ENCODE data around the gene COL21A1.

Gene COL21A1

DNA sequence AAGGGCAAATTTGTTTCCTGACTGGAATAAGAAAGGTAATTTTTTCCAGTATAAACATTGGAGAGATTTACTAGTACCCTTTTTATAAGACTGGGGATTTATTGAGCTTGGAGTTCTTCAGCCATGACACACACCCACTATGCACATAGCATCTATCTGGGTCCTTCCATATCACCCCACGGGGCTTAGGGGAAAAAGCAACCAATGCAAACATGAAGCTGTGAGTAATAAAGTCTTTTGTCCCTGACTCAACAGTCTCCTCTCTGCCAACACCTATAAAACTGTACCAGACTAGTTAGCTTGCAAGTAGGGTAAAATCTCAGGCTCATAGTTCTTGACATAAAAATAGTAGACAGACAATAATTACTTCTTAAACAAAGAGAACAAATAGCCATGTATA is 23.4 kb downstream of the COL21A1 start:
- Histone ChIP-seq H3K9ac (ENCODE audit: low read depth, low read length) (no peak overlapping the region), H3K36me3 (ENCODE audit: insufficient read depth, low read length) (no peaks in the 10 kb centered on the region), H3K9me3 (ENCODE audit: insufficient read depth, low read depth, low read length) (no peaks in the 10 kb centered on the region), H3K4me3 (ENCODE audit: low read length) (no peak overlapping the region), H3K4me1 (ENCODE audit: insufficient read depth, low read length) (no peaks in the 10 kb centered on the region), H3K27ac (ENCODE audit: low read depth, low read length) (no peak overlapping the region), H3K27me3 (ENCODE audit: insufficient read depth, low read length) (no peaks in the 10 kb centered on the region)
- 100% methylated on average over 1 of the region's 1 CpG for WGBS

DNA sequence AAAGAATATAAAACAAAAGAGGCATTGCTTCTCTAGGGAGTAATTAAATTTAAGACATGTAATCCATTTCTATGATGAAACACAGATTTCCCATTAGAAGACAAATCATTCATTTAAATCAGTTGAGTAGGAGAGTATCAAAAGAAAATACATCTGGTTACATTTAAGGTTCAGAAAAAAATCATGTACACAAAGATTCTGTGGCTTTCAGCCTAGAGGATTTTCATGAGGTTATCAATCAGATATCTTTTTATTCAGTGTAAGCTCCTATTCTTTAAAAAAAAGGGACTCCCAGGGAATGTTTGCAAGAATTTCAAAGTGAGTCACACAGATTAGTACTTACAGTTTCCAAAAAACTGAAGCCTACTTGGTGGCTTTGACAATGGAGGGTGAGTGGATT is 24.9 kb downstream of the COL21A1 start:
- H3K4me1 ChIP-seq (ENCODE audit: insufficient read depth, low read length) = no peaks in the 10 kb centered on the region
- H3K27ac ChIP-seq (ENCODE audit: low read depth, low read length) = no peak overlapping the region
- no peak overlapping the region for H3K9ac ChIP-seq (ENCODE audit: low read depth, low read length)
- no peaks in the 10 kb centered on the region for H3K36me3 ChIP-seq (ENCODE audit: insufficient read depth, low read length)
- H3K27me3 ChIP-seq (ENCODE audit: insufficient read depth, low read length) = no peaks in the 10 kb centered on the region
- no peaks in the 10 kb centered on the region for H3K9me3 ChIP-seq (ENCODE audit: insufficient read depth, low read depth, low read length)
- H3K4me3 ChIP-seq (ENCODE audit: low read length) = no peak overlapping the region

DNA sequence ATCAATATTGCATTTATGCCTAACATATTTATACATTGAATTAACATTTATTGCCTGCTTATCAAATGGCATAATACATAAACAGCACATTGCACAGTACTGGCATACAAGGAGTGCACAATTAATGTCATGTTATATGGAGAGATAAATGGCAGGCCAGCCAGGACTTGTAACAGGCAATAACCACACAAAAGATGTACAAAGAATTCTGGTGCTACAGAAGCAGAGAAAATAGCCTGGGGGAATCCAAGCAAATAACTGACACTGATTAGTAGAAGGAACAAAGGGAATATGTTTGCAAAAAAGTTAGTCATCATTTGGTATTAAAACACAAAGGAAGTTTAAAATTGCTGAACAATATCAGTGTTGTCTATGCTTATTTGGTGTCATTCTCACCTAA is 27.3 kb downstream of the COL21A1 start:
- H3K36me3 ChIP-seq (ENCODE audit: insufficient read depth, low read length) = no peaks in the 10 kb centered on the region
- no peak overlapping the region for H3K4me3 ChIP-seq (ENCODE audit: low read length)
- no peaks in the 10 kb centered on the region for H3K9me3 ChIP-seq (ENCODE audit: insufficient read depth, low read depth, low read length)
- H3K9ac ChIP-seq (ENCODE audit: low read depth, low read length) = no peak overlapping the region
- no peak overlapping the region for H3K27ac ChIP-seq (ENCODE audit: low read depth, low read length)
- H3K4me1 ChIP-seq (ENCODE audit: insufficient read depth, low read length) = no peaks in the 10 kb centered on the region
- no peaks in the 10 kb centered on the region for H3K27me3 ChIP-seq (ENCODE audit: insufficient read depth, low read length)

- Histone ChIP-seq H3K4me3 (ENCODE audit: low read length) (no peak overlapping the region), H3K36me3 (ENCODE audit: insufficient read depth, low read length) (no peaks in the 10 kb centered on the region), H3K9me3 (ENCODE audit: insufficient read depth, low read depth, low read length) (no peaks in the 10 kb centered on the region), H3K9ac (ENCODE audit: low read depth, low read length) (no peak overlapping the region), H3K4me1 (ENCODE audit: insufficient read depth, low read length) (no peaks in the 10 kb centered on the region), H3K27ac (ENCODE audit: low read depth, low read length) (no peak overlapping the region), H3K27me3 (ENCODE audit: insufficient read depth, low read length) (no peaks in the 10 kb centered on the region)
- WGBS = 90% methylated on average over 3 of the region's 3 CpGs
Measured at GRCh38 chr6:56214703-56215101, 32.7 kb downstream of the COL21A1 start.

- Histone ChIP-seq H3K27me3 (ENCODE audit: insufficient read depth, low read length) (no peaks in the 10 kb centered on the region), H3K4me3 (ENCODE audit: low read length) (no peak overlapping the region), H3K9ac (ENCODE audit: low read depth, low read length) (no peak overlapping the region), H3K9me3 (ENCODE audit: insufficient read depth, low read depth, low read length) (no peaks in the 10 kb centered on the region), H3K4me1 (ENCODE audit: insufficient read depth, low read length) (no peaks in the 10 kb centered on the region), H3K27ac (ENCODE audit: low read depth, low read length) (no peak overlapping the region), H3K36me3 (ENCODE audit: insufficient read depth, low read length) (no peaks in the 10 kb centered on the region)
Measured at GRCh38 chr6:56214041-56214702, 33.2 kb downstream of the COL21A1 start.

GRCh38 chr6:56211724-56212123 is 35.7 kb downstream of the COL21A1 start:
- no peak overlapping the region for H3K9ac ChIP-seq (ENCODE audit: low read depth, low read length)
- no peak overlapping the region for H3K4me3 ChIP-seq (ENCODE audit: low read length)
- no peaks in the 10 kb centered on the region for H3K36me3 ChIP-seq (ENCODE audit: insufficient read depth, low read length)
- H3K27me3 ChIP-seq (ENCODE audit: insufficient read depth, low read length) = no peaks in the 10 kb centered on the region
- no peaks in the 10 kb centered on the region for H3K9me3 ChIP-seq (ENCODE audit: insufficient read depth, low read depth, low read length)
- H3K27ac ChIP-seq (ENCODE audit: low read depth, low read length) = no peak overlapping the region
- no CpG with 5 or more reads among the region's 2 CpGs for WGBS
- no peaks in the 10 kb centered on the region for H3K4me1 ChIP-seq (ENCODE audit: insufficient read depth, low read length)

DNA sequence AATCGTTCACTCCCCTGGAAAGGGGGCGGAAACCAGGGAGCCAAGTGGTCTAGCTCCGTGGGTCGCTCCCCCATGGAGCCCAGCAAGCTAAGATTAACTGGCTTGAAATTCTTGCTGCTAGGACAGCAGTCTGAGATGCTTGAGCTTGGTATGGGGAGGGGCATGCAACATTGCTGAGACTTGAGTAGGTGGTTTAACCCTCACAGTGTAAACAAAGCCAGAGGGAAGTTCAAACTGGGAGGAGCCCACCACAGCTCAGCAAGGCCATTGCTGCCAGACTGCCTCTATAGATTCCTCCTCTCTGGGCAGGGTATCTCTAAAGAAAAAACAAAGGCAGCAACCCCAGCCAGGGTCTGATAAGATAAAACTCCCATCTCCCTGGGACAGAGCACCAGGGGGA is 43.2 kb downstream of the COL21A1 start:
- no peaks in the 10 kb centered on the region for H3K9me3 ChIP-seq (ENCODE audit: insufficient read depth, low read depth, low read length)
- 85% methylated on average over 4 of the region's 4 CpGs for WGBS
- no peaks in the 10 kb centered on the region for H3K4me1 ChIP-seq (ENCODE audit: insufficient read depth, low read length)

DNA sequence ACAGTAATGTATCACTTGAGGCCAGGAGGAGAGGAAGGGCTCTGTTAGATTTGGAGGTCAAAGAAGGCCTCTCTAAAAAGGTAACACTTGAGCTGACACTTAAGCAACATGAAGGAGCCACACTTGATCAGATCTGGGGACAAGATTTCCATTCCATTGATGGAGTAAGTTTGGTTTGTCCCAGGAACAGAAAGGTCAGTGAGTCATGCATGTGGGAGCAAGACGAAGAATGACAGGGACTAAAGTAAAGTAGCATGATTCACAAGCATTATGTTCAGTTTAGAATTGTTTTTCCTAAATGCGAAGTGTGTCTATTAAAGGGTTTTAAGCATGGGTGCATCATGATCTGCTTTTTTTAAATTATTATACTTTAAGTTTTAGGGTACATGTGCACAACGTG is 47.4 kb downstream of the COL21A1 start:
- Histone ChIP-seq H3K36me3 (ENCODE audit: insufficient read depth, low read length) (no peaks in the 10 kb centered on the region), H3K27ac (ENCODE audit: low read depth, low read length) (no peak overlapping the region), H3K9me3 (ENCODE audit: insufficient read depth, low read depth, low read length) (no peaks in the 10 kb centered on the region), H3K4me1 (ENCODE audit: insufficient read depth, low read length) (no peaks in the 10 kb centered on the region), H3K4me3 (ENCODE audit: low read length) (no peak overlapping the region), H3K9ac (ENCODE audit: low read depth, low read length) (no peak overlapping the region), H3K27me3 (ENCODE audit: insufficient read depth, low read length) (no peaks in the 10 kb centered on the region)
- 96% methylated on average over 2 of the region's 3 CpGs for WGBS

More for the DNA sequence above, 43.2 kb downstream of the COL21A1 start:
- H3K36me3 ChIP-seq (ENCODE audit: insufficient read depth, low read length) = no peaks in the 10 kb centered on the region
- H3K4me3 ChIP-seq (ENCODE audit: low read length) = no peak overlapping the region
- no peak overlapping the region for H3K9ac ChIP-seq (ENCODE audit: low read depth, low read length)
- no peak overlapping the region for H3K27ac ChIP-seq (ENCODE audit: low read depth, low read length)
- no peaks in the 10 kb centered on the region for H3K27me3 ChIP-seq (ENCODE audit: insufficient read depth, low read length)

DNA sequence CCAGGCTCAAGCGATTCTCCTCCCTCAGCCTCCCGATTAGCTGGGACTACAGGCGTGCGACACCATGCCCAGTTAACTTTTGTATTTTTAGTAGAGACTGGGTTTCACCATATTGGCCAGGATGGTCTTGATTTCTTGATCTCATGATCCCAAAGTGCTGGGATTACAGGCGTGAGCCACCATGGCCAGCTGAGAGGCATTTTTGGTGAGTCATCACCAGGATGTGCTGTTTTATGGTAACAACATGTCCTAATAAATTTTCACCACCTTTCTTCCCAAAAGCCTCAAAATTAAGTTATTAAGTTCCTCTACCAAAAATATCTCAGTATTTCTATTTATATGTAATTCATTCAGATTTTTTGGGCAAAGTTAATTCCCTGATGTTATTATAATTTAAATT is 53.5 kb downstream of the COL21A1 start:
- 97% methylated on average over 5 of the region's 5 CpGs for WGBS
- H3K36me3 ChIP-seq (ENCODE audit: insufficient read depth, low read length) = no peaks in the 10 kb centered on the region
- no peak overlapping the region for H3K4me3 ChIP-seq (ENCODE audit: low read length)
- H3K9me3 ChIP-seq (ENCODE audit: insufficient read depth, low read depth, low read length) = no peaks in the 10 kb centered on the region
- no peak overlapping the region for H3K27ac ChIP-seq (ENCODE audit: low read depth, low read length)
- no peak overlapping the region for H3K9ac ChIP-seq (ENCODE audit: low read depth, low read length)
- no peaks in the 10 kb centered on the region for H3K4me1 ChIP-seq (ENCODE audit: insufficient read depth, low read length)
- H3K27me3 ChIP-seq (ENCODE audit: insufficient read depth, low read length) = no peaks in the 10 kb centered on the region

GRCh38 chr6:56188429-56188828 is 59.0 kb downstream of the COL21A1 start:
- H3K4me1 ChIP-seq (ENCODE audit: insufficient read depth, low read length) = no peaks in the 10 kb centered on the region; the same call in 1 of the 2 replicates
- H3K9ac ChIP-seq (ENCODE audit: low read depth, low read length) = no peak overlapping the region
- H3K36me3 ChIP-seq (ENCODE audit: insufficient read depth, low read length) = no peaks in the 10 kb centered on the region
- no peak overlapping the region for H3K4me3 ChIP-seq (ENCODE audit: low read length)
- H3K27ac ChIP-seq (ENCODE audit: low read depth, low read length) = no peak overlapping the region
- WGBS = 91% methylated on average over 9 of the region's 9 CpGs
- H3K27me3 ChIP-seq (ENCODE audit: insufficient read depth, low read length) = no peaks in the 10 kb centered on the region
- no peaks in the 10 kb centered on the region for H3K9me3 ChIP-seq (ENCODE audit: insufficient read depth, low read depth, low read length)

- no peaks in the 10 kb centered on the region; the same call in 1 of the 2 replicates for H3K4me1 ChIP-seq (ENCODE audit: insufficient read depth, low read length)
- H3K4me3 ChIP-seq (ENCODE audit: low read length) = no peak overlapping the region
- no peak overlapping the region for H3K27ac ChIP-seq (ENCODE audit: low read depth, low read length)
- H3K9me3 ChIP-seq (ENCODE audit: insufficient read depth, low read depth, low read length) = no peaks in the 10 kb centered on the region
- H3K36me3 ChIP-seq (ENCODE audit: insufficient read depth, low read length) = no peaks in the 10 kb centered on the region
- no peak overlapping the region for H3K9ac ChIP-seq (ENCODE audit: low read depth, low read length)
- no peaks in the 10 kb centered on the region for H3K27me3 ChIP-seq (ENCODE audit: insufficient read depth, low read length)
Measured at GRCh38 chr6:56187686-56188085, 59.7 kb downstream of the COL21A1 start.

DNA sequence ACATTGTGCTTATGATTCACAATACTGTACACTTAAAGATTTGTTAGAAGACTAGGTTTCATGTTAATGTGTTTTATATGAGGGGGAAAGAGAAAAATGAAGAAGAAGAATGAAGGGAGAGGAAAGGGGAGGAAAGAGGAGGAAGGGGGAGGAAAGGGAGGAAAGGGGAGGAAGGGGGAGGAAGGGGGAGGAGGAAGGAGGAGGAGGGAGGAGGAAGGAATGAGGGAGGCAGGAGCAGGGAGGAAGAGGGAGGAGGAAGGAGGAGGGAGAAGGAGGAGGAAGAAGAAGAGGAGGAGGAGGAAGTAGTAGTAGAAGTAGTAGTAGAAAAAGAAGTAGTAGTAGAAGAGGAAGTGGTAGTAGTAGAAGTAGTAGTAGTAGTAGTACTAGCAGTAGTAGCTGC is 70.6 kb downstream of the COL21A1 start:
- Histone ChIP-seq H3K4me3 (ENCODE audit: low read length) (no peak overlapping the region), H3K27ac (ENCODE audit: low read depth, low read length) (no peak overlapping the region), H3K4me1 (ENCODE audit: insufficient read depth, low read length) (no peaks in the 10 kb centered on the region), H3K9me3 (ENCODE audit: insufficient read depth, low read depth, low read length) (peaks cover 36% of the 10 kb centered on the region), H3K27me3 (ENCODE audit: insufficient read depth, low read length) (no peaks in the 10 kb centered on the region), H3K9ac (ENCODE audit: low read depth, low read length) (no peak overlapping the region), H3K36me3 (ENCODE audit: insufficient read depth, low read length) (no peaks in the 10 kb centered on the region)
